ENCODE measurements around the gene MAL.

DNA sequence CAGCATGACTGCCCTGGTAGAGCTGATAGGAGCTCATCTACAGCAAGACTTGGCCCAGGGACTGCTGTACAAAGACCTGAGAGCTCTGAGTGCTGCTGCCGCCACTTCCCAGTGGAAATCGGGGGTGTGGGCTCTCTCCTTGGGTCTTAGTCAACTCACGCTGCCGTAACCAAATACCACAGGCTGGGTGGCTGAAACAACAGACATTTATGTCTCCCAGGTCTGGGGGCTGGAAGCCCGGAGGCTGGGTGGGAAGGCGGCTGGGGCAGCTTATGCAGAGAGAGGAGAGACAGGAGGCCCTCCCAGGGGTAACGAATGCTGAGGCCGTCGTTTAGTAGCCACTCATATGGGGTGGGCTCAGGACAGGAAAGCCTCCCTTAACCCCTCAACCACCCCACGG is 15.4 kb upstream of the MAL start:
- no peak for TF ChIP-seq ZFP30 (CRISPR knock-in tag; IDR thresholded peaks at IDR 0.05)
- TF ChIP-seq, protein P1, sequence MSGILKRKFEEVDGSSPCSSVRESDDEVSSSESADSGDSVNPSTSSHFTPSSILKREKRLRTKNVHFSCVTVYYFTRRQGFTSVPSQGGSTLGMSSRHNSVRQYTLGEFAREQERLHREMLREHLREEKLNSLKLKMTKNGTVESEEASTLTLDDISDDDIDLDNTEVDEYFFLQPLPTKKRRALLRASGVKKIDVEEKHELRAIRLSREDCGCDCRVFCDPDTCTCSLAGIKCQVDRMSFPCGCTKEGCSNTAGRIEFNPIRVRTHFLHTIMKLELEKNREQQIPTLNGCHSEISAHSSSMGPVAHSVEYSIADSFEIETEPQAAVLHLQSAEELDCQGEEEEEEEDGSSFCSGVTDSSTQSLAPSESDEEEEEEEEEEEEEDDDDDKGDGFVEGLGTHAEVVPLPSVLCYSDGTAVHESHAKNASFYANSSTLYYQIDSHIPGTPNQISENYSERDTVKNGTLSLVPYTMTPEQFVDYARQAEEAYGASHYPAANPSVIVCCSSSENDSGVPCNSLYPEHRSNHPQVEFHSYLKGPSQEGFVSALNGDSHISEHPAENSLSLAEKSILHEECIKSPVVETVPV (CRISPR knock-in tag; IDR thresholded peaks at IDR 0.05), result no peak
- TF ChIP-seq ZFP3 (CRISPR knock-in tag; IDR thresholded peaks at IDR 0.05), result no peak
